NB4 (cell line): ENCODE results near the gene MADD.

ENCODE experiments used
- CTCF ChIP-seq: IDR thresholded peaks from one replicate; pipeline ENCODE4 v1.5.1; 2012; ENCODE audit warnings: low read depth, low read length
- MAX ChIP-seq: IDR thresholded peaks from 2 replicates; pipeline ENCODE4 v1.6.1; 2011; ENCODE audit warnings: low read depth, low read length
- MYC ChIP-seq: IDR thresholded peaks from 2 replicates; pipeline ENCODE4 v1.6.1; 2011; ENCODE audit warnings: low read depth, low read length
- POLR2A ChIP-seq: IDR thresholded peaks from 2 replicates; pipeline ENCODE4 v1.6.1; 2011; ENCODE audit warnings: mild to moderate bottlenecking; ENCODE audit not compliant: insufficient read length; ENCODE audit errors: extremely low read depth

- TF ChIP-seq POLR2A (peak; percentile 51), CTCF (no peak), MAX (peak; percentile 66; the same call in 1 of the 2 replicates), MYC (peak; percentile 55)
These were observed 108.3 kb downstream of the MADD start, which contains the start of gene SPI1 for GRCh38 chr11:47378010-47378835.
